ENCODE measurements around the gene HSD17B11. TPM values are rescaled to one million over a fixed set of nuclear protein-coding genes. Genes with fewer than 3 reads are reported as not detected.

Gene HSD17B11
- total RNA-seq, result 46.9 and 49.6 TPM in 2 replicates

GRCh38 chr4:87390891-87391575 lies at the start of gene HSD17B11:
HSD17B11 (minus strand) TSS chr4:87391188; CDS start chr4:87391070, 118 bp downstream.
- Histone ChIP-seq H3K27ac (ENCODE audit: low read depth, low read length) (peak within 1 kb of the TSS; percentile 35), H3K4me2 (ENCODE audit: insufficient read depth, low read length) (peak within 1 kb of the TSS; percentile 86), H2AFZ (ENCODE audit: low read length) (peak within 1 kb of the TSS; percentile 93), H3K36me3 (ENCODE audit: insufficient read depth, low read length) (no peaks in the 10 kb centered on the region), H3K79me2 (ENCODE audit: insufficient read depth, low read length) (peaks cover 33% of the 10 kb centered on the region), H3K9me3 (ENCODE audit: low read depth, low read length) (no peaks in the 10 kb centered on the region), H3K4me1 (ENCODE audit: insufficient read depth, low read length) (peaks cover 17% of the 10 kb centered on the region), H3K4me3 (ENCODE audit: insufficient read depth, low read length) (peak within 1 kb of the TSS; percentile 78), H3K27me3 (ENCODE audit: insufficient read depth, low read length) (no peaks in the 10 kb centered on the region), H4K20me1 (ENCODE audit: insufficient read depth, low read length) (no peaks in the 10 kb centered on the region)
- no peak for TF ChIP-seq CTCF (IDR thresholded peaks at IDR 0.05; ENCODE audit: extremely low read depth, low read depth, low read length)
- DNase-seq (ENCODE audit: insufficient read length, low spot score, missing footprints), result peak; percentile 98

- no peak overlapping the region for H3K4me2 ChIP-seq (ENCODE audit: insufficient read depth, low read length)
- H3K9me3 ChIP-seq (ENCODE audit: low read depth, low read length), result no peaks in the 10 kb centered on the region
- H3K4me3 ChIP-seq (ENCODE audit: insufficient read depth, low read length), result no peak overlapping the region
- H3K27me3 ChIP-seq (ENCODE audit: insufficient read depth, low read length), result no peaks in the 10 kb centered on the region
- peaks cover under 1% of the 10 kb centered on the region for H3K36me3 ChIP-seq (ENCODE audit: insufficient read depth, low read length)
- H3K4me1 ChIP-seq (ENCODE audit: insufficient read depth, low read length), result no peaks in the 10 kb centered on the region
- peaks cover 16% of the 10 kb centered on the region for H4K20me1 ChIP-seq (ENCODE audit: insufficient read depth, low read length)
- H2AFZ ChIP-seq (ENCODE audit: low read length), result no peak overlapping the region
- H3K79me2 ChIP-seq (ENCODE audit: insufficient read depth, low read length), result peaks cover 58% of the 10 kb centered on the region
- H3K27ac ChIP-seq (ENCODE audit: low read depth, low read length), result no peak overlapping the region
- DNase-seq (ENCODE audit: insufficient read length, low spot score, missing footprints), result no peak
- no peak for TF ChIP-seq CTCF (IDR thresholded peaks at IDR 0.05; ENCODE audit: extremely low read depth, low read depth, low read length)
Observed at GRCh38 chr4:87433342-87433741, 42.4 kb upstream of the HSD17B11 start.

- no peak for DNase-seq (ENCODE audit: insufficient read length, low spot score, missing footprints)
- peaks cover 90% of the 10 kb centered on the region for H3K79me2 ChIP-seq (ENCODE audit: insufficient read depth, low read length)
- H3K9me3 ChIP-seq (ENCODE audit: low read depth, low read length), result no peaks in the 10 kb centered on the region
- peaks cover 1% of the 10 kb centered on the region for H3K4me1 ChIP-seq (ENCODE audit: insufficient read depth, low read length)
- no peak for TF ChIP-seq CTCF (IDR thresholded peaks at IDR 0.05; ENCODE audit: extremely low read depth, low read depth, low read length)
- no peak overlapping the region for H3K27ac ChIP-seq (ENCODE audit: low read depth, low read length)
- H3K27me3 ChIP-seq (ENCODE audit: insufficient read depth, low read length), result no peaks in the 10 kb centered on the region
- no peaks in the 10 kb centered on the region for H3K36me3 ChIP-seq (ENCODE audit: insufficient read depth, low read length)
- no peak overlapping the region for H2AFZ ChIP-seq (ENCODE audit: low read length)
- no peak overlapping the region for H3K4me3 ChIP-seq (ENCODE audit: insufficient read depth, low read length)
- H4K20me1 ChIP-seq (ENCODE audit: insufficient read depth, low read length), result peaks cover 16% of the 10 kb centered on the region
- no peak overlapping the region for H3K4me2 ChIP-seq (ENCODE audit: insufficient read depth, low read length)
Observed at GRCh38 chr4:87430038-87430437, 39.0 kb upstream of the HSD17B11 start.

GRCh38 chr4:87428979-87429378 lies 38.0 kb upstream of the HSD17B11 start:
- H4K20me1 ChIP-seq (ENCODE audit: insufficient read depth, low read length), result peaks cover 16% of the 10 kb centered on the region
- H3K9me3 ChIP-seq (ENCODE audit: low read depth, low read length), result no peaks in the 10 kb centered on the region
- no peak overlapping the region for H3K4me2 ChIP-seq (ENCODE audit: insufficient read depth, low read length)
- no peaks in the 10 kb centered on the region for H3K27me3 ChIP-seq (ENCODE audit: insufficient read depth, low read length)
- H3K36me3 ChIP-seq (ENCODE audit: insufficient read depth, low read length), result no peaks in the 10 kb centered on the region
- DNase-seq (ENCODE audit: insufficient read length, low spot score, missing footprints), result no peak
- no peak for TF ChIP-seq CTCF (IDR thresholded peaks at IDR 0.05; ENCODE audit: extremely low read depth, low read depth, low read length)
- H3K27ac ChIP-seq (ENCODE audit: low read depth, low read length), result no peak overlapping the region
- peaks cover 95% of the 10 kb centered on the region for H3K79me2 ChIP-seq (ENCODE audit: insufficient read depth, low read length)
- H3K4me1 ChIP-seq (ENCODE audit: insufficient read depth, low read length), result peaks cover 8% of the 10 kb centered on the region
- no peak overlapping the region for H2AFZ ChIP-seq (ENCODE audit: low read length)
- no peak overlapping the region for H3K4me3 ChIP-seq (ENCODE audit: insufficient read depth, low read length)
